Transverse colon (tissue), 4 donors: Measurements from ENCODE around the gene MNDA. TPM values are rescaled to one million over a fixed set of nuclear protein-coding genes. Genes with fewer than 3 reads are reported as not detected.

ENCODE experiments used
- DNase-seq: peaks from one replicate; pipeline ENCODE4 v3.0.0-alpha.2; 2019
- H3K27ac ChIP-seq, 4 donors: fragments of 200-600 bp; sonication (generic); 2 replicates each; pipeline ENCODE4 v1.5.1; 2016 to 2018; ENCODE audit warnings: inconsistent platforms in 4 of 4
- H3K27me3 ChIP-seq: fragments of 200-600 bp; sonication (generic); 2 replicates; pipeline ENCODE4 v1.5.1; 2017; ENCODE audit warnings: inconsistent platforms
- H3K36me3 ChIP-seq, 4 donors: fragments of 200-600 bp; sonication (generic); 2 replicates each; pipeline ENCODE4 v1.5.1; 2017 to 2019; ENCODE audit warnings: inconsistent platforms in 4 of 4
- H3K4me1 ChIP-seq, 4 donors: fragments of 200-600 bp; sonication (generic); 2 replicates each; pipeline ENCODE4 v1.5.1; 2017 to 2020; ENCODE audit warnings: inconsistent platforms in 4 of 4
- H3K4me3 ChIP-seq, 4 donors: fragments of 200-600 bp; sonication (generic); 1 replicate in 1 of 4; 2 replicates in 3 of 4; pipeline versions ENCODE4 v1.5.1 to v1.6.1; 2017 to 2019; ENCODE audit warnings: inconsistent platforms in 4 of 4
- H3K9me3 ChIP-seq, 2 donors: fragments of 200-600 bp; sonication (generic); 2 replicates each; pipeline ENCODE4 v1.5.1; 2017 to 2019; ENCODE audit warnings: inconsistent platforms in 2 of 2
- CTCF ChIP-seq, 5 experiments: fragments of 200-600 bp in 3 of 5; fragments of 450-650 bp in 2 of 5; sonication (generic) in 3 of 5; IDR thresholded peaks; 1 replicate in 2 of 5; 2 replicates in 3 of 5; pipeline ENCODE4 v1.5.1; 2016 to 2017; ENCODE audit warnings: antibody characterized with exemption in 5 of 5, inconsistent platforms in 3 of 5, mild to moderate bottlenecking in 2 of 5, moderate library complexity in 1 of 5
- EP300 ChIP-seq: sonication (generic); formaldehyde crosslinking; IDR thresholded peaks from one replicate; pipeline ENCODE4 v1.6.1; 2017; ENCODE audit warnings: antibody characterized with exemption, low read depth
- POLR2A ChIP-seq: fragments of 450-650 bp; IDR thresholded peaks from one replicate; pipeline ENCODE4 v1.6.1; 2016; ENCODE audit warnings: antibody characterized with exemption, mild to moderate bottlenecking, moderate library complexity
- POLR2AphosphoS5 ChIP-seq, 3 donors: sonication (generic); formaldehyde crosslinking; IDR thresholded peaks; one replicate each; pipeline ENCODE4 v1.6.1; 2016; ENCODE audit warnings: antibody characterized with exemption in 3 of 3
- WGBS, 2 donors: methylation state at CpG; one replicate each; pipeline ENCODE4 v1.1.5; 2018; ENCODE audit warnings: low coverage in 1 of 2; 5-methylcytosine and 5-hydroxymethylcytosine counted together
- in situ Hi-C, 4 donors: fragments of 200-750 bp; cut with MboI; loops; one replicate each; pipeline versions ENCODE4 v1.15.0 to v1.15.1; 2017; ENCODE audit warnings: low sequenced_read_pairs in 3 of 4, low pct_ligation_motif_present in 1 of 4, low pct_unique_long_range_greater_than_20kb in 1 of 4
- intact Hi-C: fragments of 100-400 bp; cut with DNase I; formaldehyde crosslinking; loops from one replicate; pipeline ENCODE4 v1.15.1; 2023; ENCODE audit warnings: low total_unique reads
- total RNA-seq, 4 donors: library from RNA; depleted of rRNA; stranded (reverse); fragments of >200 nt; gene quantifications; one replicate each; pipeline ENCODE4 v1.1.0, GENCODE V29; 2016

MNDA gene
- total RNA-seq, 4 donors from 2014 or later: 1.4 TPM; not detected in 2

- H3K27ac ChIP-seq: no peak overlapping the region
- no peaks in the 10 kb centered on the region for H3K27me3 ChIP-seq
- TF ChIP-seq EP300 (no peak), POLR2A (no peak), POLR2AphosphoS5 (IDR thresholded peaks at IDR 0.05) (no peak), CTCF (IDR thresholded peaks at IDR 0.05) (no peak)
- in situ Hi-C loops (no loop called here), intact Hi-C loops (no loop called here)
- no peaks in the 10 kb centered on the region for H3K4me1 ChIP-seq
- no peak overlapping the region for H3K4me3 ChIP-seq
- DNase-seq: no peak
- 66 to 81% methylated on average over 2 of the region's 2 CpGs for WGBS, 2 donors
- no peaks in the 10 kb centered on the region for H3K36me3 ChIP-seq
- no peaks in the 10 kb centered on the region for H3K9me3 ChIP-seq
Measured at GRCh38 chr1:158800526-158800925, 30.6 kb upstream of the MNDA start.

GRCh38 chr1:158801396-158801795 is 29.8 kb upstream of the MNDA start:
- H3K4me3 ChIP-seq: no peak overlapping the region
- 87 to 91% methylated on average over 1 of the region's 1 CpG for WGBS, 2 donors
- H3K27ac ChIP-seq: no peak overlapping the region

GRCh38 chr1:158803678-158804077 is 27.5 kb upstream of the MNDA start:
- DNase-seq: no peak
- Histone ChIP-seq H3K27me3 (no peaks in the 10 kb centered on the region), H3K4me1 (no peaks in the 10 kb centered on the region), H3K27ac (no peak overlapping the region), H3K4me3 (no peak overlapping the region), H3K36me3 (no peaks in the 10 kb centered on the region), H3K9me3 (no peaks in the 10 kb centered on the region)
- intact Hi-C loops: no loop called here
- in situ Hi-C loops: no loop called here
- 71 to 73% methylated on average over 1 of the region's 1 CpG for WGBS, 2 donors
- TF ChIP-seq POLR2AphosphoS5 (IDR thresholded peaks at IDR 0.05): no peak
- TF ChIP-seq POLR2A: no peak
- no peak for TF ChIP-seq EP300
- TF ChIP-seq CTCF (IDR thresholded peaks at IDR 0.05): no peak

More at GRCh38 chr1:158801396-158801795, 29.8 kb upstream of the MNDA start:
- TF ChIP-seq CTCF (IDR thresholded peaks at IDR 0.05): no peak
- TF ChIP-seq POLR2AphosphoS5 (IDR thresholded peaks at IDR 0.05): no peak
- no peak for TF ChIP-seq POLR2A
- TF ChIP-seq EP300: no peak
- intact Hi-C loops (no loop called here), in situ Hi-C loops (no loop called here)
- no peak for DNase-seq
- no peaks in the 10 kb centered on the region for H3K36me3 ChIP-seq
- no peaks in the 10 kb centered on the region for H3K27me3 ChIP-seq
- no peaks in the 10 kb centered on the region for H3K9me3 ChIP-seq
- H3K4me1 ChIP-seq: no peaks in the 10 kb centered on the region

GRCh38 chr1:158806916-158807536 is 24.1 kb upstream of the MNDA start:
- H3K27ac ChIP-seq: no peak overlapping the region

More at GRCh38 chr1:158806916-158807536, 24.1 kb upstream of the MNDA start:
- Histone ChIP-seq H3K27me3 (no peaks in the 10 kb centered on the region), H3K4me1 (no peaks in the 10 kb centered on the region), H3K4me3 (no peak overlapping the region), H3K9me3 (no peaks in the 10 kb centered on the region), H3K36me3 (no peaks in the 10 kb centered on the region)
- DNase-seq: no peak
- in situ Hi-C loops: no loop called here
- intact Hi-C loops: no loop called here
- WGBS, 2 donors: 56 to 76% methylated on average over 4 to 6 of the region's 6 CpGs
- TF ChIP-seq POLR2A: no peak
- no peak for TF ChIP-seq EP300
- no peak for TF ChIP-seq CTCF (IDR thresholded peaks at IDR 0.05)
- TF ChIP-seq POLR2AphosphoS5 (IDR thresholded peaks at IDR 0.05): no peak
